Umbilical cord (tissue), 2 donors: Measurements from ENCODE around the gene OR10A2. TPM values are rescaled to one million over a fixed set of nuclear protein-coding genes. Genes with fewer than 3 reads are reported as not detected.
"Not testable (repeated sequence)": the region's sequence is repeated elsewhere in the genome, so short reads cannot be mapped to it uniquely, and the experiment has no call there.

Source experiments
- DNase-seq: peaks from one replicate; pipeline ENCODE4 v3.0.0-alpha.2; 2015; ENCODE audit warnings: low spot score
- total RNA-seq: library from RNA; depleted of rRNA; stranded (reverse); fragments of >200 nt; gene quantifications from one replicate; pipeline ENCODE4 v1.2.3, GENCODE V29; 2014; ENCODE audit warnings: low replicate concordance; ENCODE audit not compliant: insufficient read depth

Gene OR10A2
- total RNA-seq, 1 donor from 2014 or later, result 1.9 TPM

GRCh38 chr11:6887711-6888110 is 24.9 kb downstream of the OR10A2 start:
- DNase-seq, result not testable (repeated sequence)

- no peak for DNase-seq
Observed at GRCh38 chr11:6888830-6889229, 26.0 kb downstream of the OR10A2 start.

GRCh38 chr11:6889835-6890234 is 27.0 kb downstream of the OR10A2 start:
- DNase-seq, result no peak

- DNase-seq, result no peak
Observed at GRCh38 chr11:6892400-6892799, 29.5 kb downstream of the OR10A2 start, which contains the start of gene OR2D2. OR2D2 (minus strand) TSS chr11:6892500; CDS start chr11:6892500, 0 bp downstream.

GRCh38 chr11:6894097-6894496 is 31.2 kb downstream of the OR10A2 start:
- DNase-seq, result no peak

GRCh38 chr11:6895010-6895409 is 32.2 kb downstream of the OR10A2 start:
- DNase-seq, result no peak

GRCh38 chr11:6898911-6899310 is 36.1 kb downstream of the OR10A2 start:
- no peak for DNase-seq

GRCh38 chr11:6900327-6900999 is 37.6 kb downstream of the OR10A2 start:
- DNase-seq, result no peak

- not testable (repeated sequence) for DNase-seq
Observed at GRCh38 chr11:6904804-6905203, 41.9 kb downstream of the OR10A2 start.

GRCh38 chr11:6911378-6911777 is 48.5 kb downstream of the OR10A2 start:
- DNase-seq, result no peak

GRCh38 chr11:6911948-6912347 is 49.1 kb downstream of the OR10A2 start:
- DNase-seq, result no peak

- DNase-seq, result no peak
Observed at GRCh38 chr11:6919698-6920097, 56.8 kb downstream of the OR10A2 start.

GRCh38 chr11:6920702-6921101 is 57.8 kb downstream of the OR10A2 start, which contains the start of gene OR2D3:
OR2D3 (plus strand) TSS chr11:6921002; CDS start chr11:6921002, 0 bp downstream.
- DNase-seq, result no peak

Other genes with a start within 250 kb of the OR10A2 start
- 59.7 TPM for gene TPP1, start 243.6 kb upstream of the OR10A2 start, total RNA-seq
- gene DCHS1, start 207.2 kb upstream of the OR10A2 start, total RNA-seq, result 37.6 TPM
- 55.4 TPM for gene MRPL17, start 179.7 kb upstream of the OR10A2 start, total RNA-seq
- 4.3 TPM for gene OR2AG2, start 91.1 kb upstream of the OR10A2 start, total RNA-seq
- 4.6 TPM for gene OR2AG1, start 80.0 kb upstream of the OR10A2 start, total RNA-seq
- gene OR6A2, start 63.4 kb upstream of the OR10A2 start, total RNA-seq, result 1.9 TPM
- gene OR10A5, start 17.4 kb upstream of the OR10A2 start, total RNA-seq, result not detected
- gene OR10A4, start 13.6 kb downstream of the OR10A2 start, total RNA-seq, result not detected
- 5.5 TPM for gene OR2D2, start 29.4 kb downstream of the OR10A2 start, total RNA-seq
- 0.96 TPM for gene OR2D3, start 57.9 kb downstream of the OR10A2 start, total RNA-seq
- gene ZNF215, start 63.4 kb downstream of the OR10A2 start, total RNA-seq, result 13.7 TPM
- 6.0 TPM for gene ZNF214, start 157.3 kb downstream of the OR10A2 start, total RNA-seq
- gene NLRP14, start 157.4 kb downstream of the OR10A2 start, total RNA-seq, result 2.6 TPM
- 1.4 TPM for gene RBMXL2, start 225.9 kb downstream of the OR10A2 start, total RNA-seq